Spleen (tissue), 11 donors: ENCODE results near the gene REN. TPM values are rescaled to one million over a fixed set of nuclear protein-coding genes. Genes with fewer than 3 reads are reported as not detected.

Experiments used
- DNase-seq: peaks from one replicate; pipeline ENCODE4 v3.0.0-alpha.2; 2020
- H3K27ac ChIP-seq, 8 donors: fragments of 200-600 bp; sonication (generic) in 7 of 8; 1 replicate in 4 of 8; 2 replicates in 4 of 8; pipeline versions ENCODE4 v1.5.0 to v1.8.0; 2016 to 2021; ENCODE audit warnings: inconsistent platforms in 4 of 8, mild to moderate bottlenecking in 4 of 8, moderate library complexity in 1 of 8
- H3K27me3 ChIP-seq, 7 donors: fragments of 200-600 bp; sonication (generic) in 6 of 7; replicated peaks in 1 of 7; 1 replicate in 4 of 7; 2 replicates in 3 of 7; pipeline versions ENCODE4 v1.5.0 to v1.8.0; 2016 to 2021; ENCODE audit warnings: inconsistent platforms in 3 of 7, mild to moderate bottlenecking in 1 of 7
- H3K36me3 ChIP-seq, 6 donors: fragments of 200-600 bp; sonication (generic) in 5 of 6; 1 replicate in 4 of 6; 2 replicates in 2 of 6; pipeline versions ENCODE4 v1.5.0 to v1.8.0; 2016 to 2021; ENCODE audit warnings: inconsistent platforms in 2 of 6
- H3K4me1 ChIP-seq, 6 donors: fragments of 200-600 bp; sonication (generic) in 5 of 6; 1 replicate in 3 of 6; 2 replicates in 3 of 6; pipeline versions ENCODE4 v1.5.0 to v1.8.0; 2016 to 2021; ENCODE audit warnings: inconsistent platforms in 3 of 6
- H3K4me3 ChIP-seq, 8 donors: fragments of 200-600 bp; sonication (generic) in 7 of 8; 1 replicate in 4 of 8; 2 replicates in 4 of 8; pipeline versions ENCODE4 v1.5.0 to v1.8.0; 2016 to 2021; ENCODE audit warnings: inconsistent platforms in 4 of 8, mild to moderate bottlenecking in 4 of 8, moderate library complexity in 2 of 8
- H3K9me3 ChIP-seq, 8 donors: fragments of 200-600 bp; sonication (generic) in 7 of 8; 1 replicate in 4 of 8; 2 replicates in 4 of 8; pipeline versions ENCODE4 v1.5.0 to v1.8.0; 2016 to 2021; ENCODE audit warnings: inconsistent platforms in 4 of 8
- POLR2A ChIP-seq, 3 donors: fragments of 450-650 bp; IDR thresholded peaks; one replicate each; pipeline ENCODE4 v1.5.1; 2017; ENCODE audit warnings: antibody characterized with exemption in 3 of 3, mild to moderate bottlenecking in 1 of 3
- POLR2AphosphoS5 ChIP-seq, 3 donors: sonication (generic); formaldehyde crosslinking; IDR thresholded peaks; one replicate each; pipeline ENCODE4 v1.5.1; 2017; ENCODE audit warnings: antibody characterized with exemption in 3 of 3
- WGBS, 5 donors: extraction: QIAGEN DNeasy Blood & Tissue Kit in 3 of 5; methylation state at CpG; one replicate each; pipeline versions ENCODE4 v1.1.5 to v1.1.7; 2013 to 2018; 5-methylcytosine and 5-hydroxymethylcytosine counted together
- intact Hi-C: fragments of 100-400 bp; cut with DNase I; formaldehyde crosslinking; loops from one replicate; pipeline ENCODE4 v1.15.0; 2023; ENCODE audit warnings: low total_unique reads
- polyA plus RNA-seq, 3 donors: library from polyadenylated mRNA; stranded (reverse); fragments of 200-250 nt; gene quantifications; one replicate each; pipeline ENCODE4 v1.2.1, GENCODE V29; 2013
- total RNA-seq, 7 donors: library from RNA; depleted of rRNA in 3 of 7; stranded (reverse); fragments of >200 nt in 3 of 7; fragmentation: NEBNext Ultra II Directional in 4 of 7; extraction: Animal tissue kit (Norgen Biotek cat#: 25700) in 4 of 7; gene quantifications; one replicate each; pipeline versions ENCODE4 v1.1.0 to v1.2.1, GENCODE V29; 2016 to 2021
- TF ChIP-seq, protein P1 (sequence below), 11 experiments: fragments of 200-600 bp in 7 of 11; fragments of 450-650 bp in 4 of 11; sonication (generic) in 4 of 11; IDR thresholded peaks in 8 of 11; conservative IDR thresholded peaks in 3 of 11; 1 replicate in 7 of 11; 2 replicates in 4 of 11; pipeline versions ENCODE4 v1.4.0 to v1.8.0; 2016 to 2021; ENCODE audit warnings: antibody characterized with exemption in 11 of 11, inconsistent platforms in 4 of 11, mild to moderate bottlenecking in 1 of 11
- donor health status: healthy with polysubstance abuse.
- donor health status: DM: no; HTN: no; CAD: no; lungs with moderate emphysema.
- donor health status: DM: no; HTN: no; CAD: no.
- donor health status: Bipolar disorder and iron deficiency.
- donor health status: healthy.
- donor health status: DM: no; HTN: no; CAD: no.
- donor health status: DM: yes; HTN: yes; CAD: no.

Gene REN
- total and polyA plus RNA-seq, 10 donors, result 0.12 to 0.25 TPM; not detected in 8

GRCh38 chr1:204199579-204199978, 33.4 kb upstream of the REN start:
- intact Hi-C loops, result no loop called here
- Histone ChIP-seq H3K27ac (no peak overlapping the region), H3K4me1 (no peaks in the 10 kb centered on the region), H3K4me3 (no peak overlapping the region), H3K27me3 (peaks cover 0 to 60% (median 0%) of the 10 kb centered on the region in 7 donors), H3K36me3 (no peaks in the 10 kb centered on the region), H3K9me3 (no peaks in the 10 kb centered on the region)
- WGBS, 5 donors, result 70 to 93% (median 85%) methylated on average over 8 to 9 of the region's 9 CpGs
- TF ChIP-seq POLR2AphosphoS5 (IDR thresholded peaks at IDR 0.05) (no peak), POLR2A (IDR thresholded peaks at IDR 0.05) (no peak)
- TF ChIP-seq, protein P1, sequence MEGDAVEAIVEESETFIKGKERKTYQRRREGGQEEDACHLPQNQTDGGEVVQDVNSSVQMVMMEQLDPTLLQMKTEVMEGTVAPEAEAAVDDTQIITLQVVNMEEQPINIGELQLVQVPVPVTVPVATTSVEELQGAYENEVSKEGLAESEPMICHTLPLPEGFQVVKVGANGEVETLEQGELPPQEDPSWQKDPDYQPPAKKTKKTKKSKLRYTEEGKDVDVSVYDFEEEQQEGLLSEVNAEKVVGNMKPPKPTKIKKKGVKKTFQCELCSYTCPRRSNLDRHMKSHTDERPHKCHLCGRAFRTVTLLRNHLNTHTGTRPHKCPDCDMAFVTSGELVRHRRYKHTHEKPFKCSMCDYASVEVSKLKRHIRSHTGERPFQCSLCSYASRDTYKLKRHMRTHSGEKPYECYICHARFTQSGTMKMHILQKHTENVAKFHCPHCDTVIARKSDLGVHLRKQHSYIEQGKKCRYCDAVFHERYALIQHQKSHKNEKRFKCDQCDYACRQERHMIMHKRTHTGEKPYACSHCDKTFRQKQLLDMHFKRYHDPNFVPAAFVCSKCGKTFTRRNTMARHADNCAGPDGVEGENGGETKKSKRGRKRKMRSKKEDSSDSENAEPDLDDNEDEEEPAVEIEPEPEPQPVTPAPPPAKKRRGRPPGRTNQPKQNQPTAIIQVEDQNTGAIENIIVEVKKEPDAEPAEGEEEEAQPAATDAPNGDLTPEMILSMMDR (IDR thresholded peaks at IDR 0.05 in 8 of 11, conservative IDR thresholded peaks at IDR 0.05 in 3 of 11), result no peak
- DNase-seq, result peak; percentile 10

DNA sequence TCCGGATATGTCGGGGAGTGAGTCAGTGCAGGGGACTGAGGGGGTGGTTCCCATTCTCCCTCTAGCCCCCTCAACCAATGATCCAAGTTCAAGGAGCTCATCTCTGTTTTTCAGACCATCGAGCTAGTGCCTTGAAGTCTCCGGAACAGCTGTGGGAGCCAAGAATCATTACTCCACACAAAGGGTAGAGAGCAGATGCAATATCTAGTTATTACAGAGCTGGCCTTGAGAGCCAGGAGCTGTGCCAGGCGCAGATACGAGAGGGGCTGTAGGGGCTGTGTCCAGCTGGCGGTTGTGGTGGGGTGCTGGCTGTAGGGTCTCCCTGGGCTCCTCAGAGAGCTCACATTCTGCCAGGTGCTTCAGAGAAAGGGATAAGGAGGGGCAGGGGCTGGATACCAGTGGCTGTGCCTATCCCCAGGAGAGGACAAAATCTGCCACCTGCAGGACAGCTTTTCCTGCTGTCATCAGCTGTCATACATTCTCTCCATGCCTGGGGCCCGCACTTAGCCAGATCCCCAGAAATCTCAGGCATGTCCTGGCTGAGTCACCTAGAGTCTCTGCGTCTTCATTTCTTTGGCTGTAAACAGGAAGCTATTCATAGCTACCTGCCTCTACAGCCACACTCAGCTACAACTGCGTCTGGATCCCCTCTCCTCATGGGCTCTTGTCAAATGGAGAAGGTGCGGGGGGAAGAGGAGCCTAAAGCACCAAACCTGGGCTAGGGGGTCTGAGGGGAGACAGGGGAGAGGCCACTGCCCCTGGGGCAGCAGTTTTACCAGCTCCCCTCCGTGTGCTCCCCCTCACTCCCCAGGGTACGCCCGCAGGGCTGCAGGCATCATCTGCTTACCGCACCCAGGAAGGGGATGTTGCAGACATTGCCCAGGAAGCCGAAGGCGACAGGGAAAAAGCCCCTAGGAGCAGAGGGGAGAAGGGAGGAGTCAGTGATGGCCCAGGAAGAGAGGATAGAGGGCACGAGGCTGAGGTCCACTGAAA, 32.5 kb upstream of the REN start:
- peak; percentile 16 for DNase-seq
- no peak for TF ChIP-seq POLR2AphosphoS5 (IDR thresholded peaks at IDR 0.05)
- TF ChIP-seq POLR2A (IDR thresholded peaks at IDR 0.05), result no peak
- TF ChIP-seq, protein P1 (IDR thresholded peaks at IDR 0.05 in 8 of 11, conservative IDR thresholded peaks at IDR 0.05 in 3 of 11), result no peak
- no peak overlapping the region for H3K4me3 ChIP-seq
- H3K4me1 ChIP-seq, result no peaks in the 10 kb centered on the region
- H3K36me3 ChIP-seq, result no peaks in the 10 kb centered on the region
- H3K27me3 ChIP-seq, result peaks cover 0 to 64% (median 0%) of the 10 kb centered on the region in 7 donors
- H3K27ac ChIP-seq, result no peak overlapping the region
- intact Hi-C loops, result no loop called here
- no peaks in the 10 kb centered on the region for H3K9me3 ChIP-seq
- 58 to 72% (median 67%) methylated on average over 18 of the region's 18 CpGs for WGBS, 5 donors

GRCh38 chr1:204197068-204197467, 30.9 kb upstream of the REN start:
- Histone ChIP-seq H3K36me3 (no peaks in the 10 kb centered on the region), H3K9me3 (no peaks in the 10 kb centered on the region), H3K4me3 (no peak overlapping the region), H3K27me3 (peaks cover 0 to 61% (median 0%) of the 10 kb centered on the region in 7 donors), H3K27ac (no peak overlapping the region), H3K4me1 (no peaks in the 10 kb centered on the region)
- intact Hi-C loops, result no loop called here
- TF ChIP-seq, protein P1 (IDR thresholded peaks at IDR 0.05 in 8 of 11, conservative IDR thresholded peaks at IDR 0.05 in 3 of 11), result no peak
- no peak for TF ChIP-seq POLR2A (IDR thresholded peaks at IDR 0.05)
- TF ChIP-seq POLR2AphosphoS5 (IDR thresholded peaks at IDR 0.05), result no peak
- WGBS, 5 donors, result 67 to 87% (median 75%) methylated on average over 5 of the region's 5 CpGs
- DNase-seq, result peak; percentile 16
